DMS114 treated with DMSO at 0.1 percent for 48 hours (cell line): ENCODE measurements around the gene SLC44A3.

Source experiments
- DNase-seq: peaks from one replicate; lab custom pipeline; 2025; ENCODE audit not compliant: unreplicated experiment; lab: John Stamatoyannopoulos, UW

Gene SLC44A3

GRCh38 chr1:94872771-94873495 is 52.8 kb downstream of the SLC44A3 start:
- DNase-seq = no peak

GRCh38 chr1:94873520-94874351 is 53.6 kb downstream of the SLC44A3 start:
- no peak for DNase-seq

- no peak for DNase-seq
These were observed 54.3 kb downstream of the SLC44A3 start for GRCh38 chr1:94874423-94874822.

- DNase-seq = no peak
These were observed 55.6 kb downstream of the SLC44A3 start for GRCh38 chr1:94875794-94876193.

- DNase-seq = no peak
These were observed 56.2 kb downstream of the SLC44A3 start for GRCh38 chr1:94876362-94876761.

- no peak for DNase-seq
These were observed 58.2 kb downstream of the SLC44A3 start for GRCh38 chr1:94878329-94878728.

GRCh38 chr1:94883691-94884090 is 63.5 kb downstream of the SLC44A3 start:
- no peak for DNase-seq

GRCh38 chr1:94884106-94884505 is 63.9 kb downstream of the SLC44A3 start:
- no peak for DNase-seq

GRCh38 chr1:94884507-94884906 is 64.3 kb downstream of the SLC44A3 start:
- no peak for DNase-seq

- DNase-seq = no peak
These were observed 66.2 kb downstream of the SLC44A3 start for GRCh38 chr1:94886361-94886760.

- no peak for DNase-seq
These were observed 66.9 kb downstream of the SLC44A3 start for GRCh38 chr1:94887106-94887505.

GRCh38 chr1:94887603-94888171 is 67.5 kb downstream of the SLC44A3 start:
- DNase-seq = no peak

- DNase-seq = no peak
These were observed 68.0 kb downstream of the SLC44A3 start for GRCh38 chr1:94888201-94888600.

GRCh38 chr1:94892604-94893254 is 72.6 kb downstream of the SLC44A3 start:
- no peak for DNase-seq

GRCh38 chr1:94894630-94895029 is 74.5 kb downstream of the SLC44A3 start:
- no peak for DNase-seq

- no peak for DNase-seq
These were observed 75.4 kb downstream of the SLC44A3 start for GRCh38 chr1:94895518-94895917.

GRCh38 chr1:94898491-94899385 is 78.6 kb downstream of the SLC44A3 start:
- DNase-seq = no peak

GRCh38 chr1:94899756-94900155 is 79.6 kb downstream of the SLC44A3 start:
- DNase-seq = no peak

- no peak for DNase-seq
These were observed 81.7 kb downstream of the SLC44A3 start for GRCh38 chr1:94901841-94902240.

GRCh38 chr1:94903280-94904009 is 83.3 kb downstream of the SLC44A3 start:
- no peak for DNase-seq
